Neural crest cell (in vitro differentiated cells): ENCODE measurements around the gene OR56A3. TPM values are rescaled to one million over a fixed set of nuclear protein-coding genes. Genes with fewer than 3 reads are reported as not detected.

ENCODE experiments used
- DNase-seq: peaks from one replicate; pipeline ENCODE4 v3.0.0; 2021; ENCODE audit warnings: low read depth, mixed read lengths, low spot score
- H3K27ac Mint-ChIP-seq: one replicate; pipeline ENCODE4 v1.8.0; 2021; ENCODE audit warnings: mild to moderate bottlenecking, mixed read lengths; ENCODE audit not compliant: unreplicated experiment
- H3K27me3 Mint-ChIP-seq: 2 replicates; pipeline ENCODE4 v1.8.0; 2021; ENCODE audit warnings: low read depth, mild to moderate bottlenecking, mixed read lengths
- H3K36me3 Mint-ChIP-seq: 2 replicates; pipeline ENCODE4 v1.8.0; 2021; ENCODE audit warnings: low read depth, mild to moderate bottlenecking, mixed read lengths
- H3K4me1 Mint-ChIP-seq: 2 replicates; pipeline ENCODE4 v1.8.0; 2021; ENCODE audit warnings: mixed read lengths
- H3K4me3 Mint-ChIP-seq: one replicate; pipeline ENCODE4 v1.8.0; 2021; ENCODE audit warnings: mild to moderate bottlenecking, mixed read lengths
- H3K9me3 Mint-ChIP-seq: 2 replicates; pipeline ENCODE4 v1.8.0; 2021; ENCODE audit warnings: mixed read lengths
- CTCF ChIP-seq: fragments of 200-600 bp; sonication (generic); conservative IDR thresholded peaks from 2 replicates; pipeline ENCODE4 v1.5.0; 2021; ENCODE audit warnings: antibody characterized with exemption, mild to moderate bottlenecking
- total RNA-seq: library from RNA; stranded (reverse); gene quantifications from 2 replicates; pipeline ENCODE4 v1.2.1, GENCODE V29; 2021

Gene OR56A3
- total RNA-seq, 1 donor from 2014 or later, result not detected

- no peaks in the 10 kb centered on the region for H3K4me1 Mint-ChIP-seq
- TF ChIP-seq CTCF, result no peak
- peaks cover 3% of the 10 kb centered on the region for H3K27me3 Mint-ChIP-seq
- H3K9me3 Mint-ChIP-seq, result peaks cover 5% of the 10 kb centered on the region
- no peak overlapping the region for H3K27ac Mint-ChIP-seq
- no peak overlapping the region for H3K4me3 Mint-ChIP-seq
- no peak for DNase-seq
- H3K36me3 Mint-ChIP-seq, result peaks cover 3% of the 10 kb centered on the region
Observed at GRCh38 chr11:5923427-5923776, 18.6 kb upstream of the OR56A3 start.

DNA sequence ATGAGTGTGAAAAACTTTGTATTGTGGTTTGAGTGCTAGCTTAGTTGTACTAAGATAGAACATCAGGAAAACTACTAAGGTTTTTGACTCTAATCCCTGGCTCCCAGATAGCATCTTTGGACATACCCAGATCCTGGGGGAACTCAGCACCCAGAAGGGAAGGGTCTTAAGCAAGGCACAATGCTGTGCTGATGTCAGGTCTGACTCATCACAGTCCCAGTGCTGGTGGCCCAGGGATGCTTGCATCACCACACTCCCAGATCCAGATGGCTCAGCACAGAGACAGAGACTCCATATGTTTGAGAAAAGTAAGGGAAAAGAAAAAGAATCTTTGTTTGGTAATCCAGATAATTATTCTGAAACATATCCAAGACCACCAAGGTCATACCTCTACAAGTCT is 18.3 kb upstream of the OR56A3 start:
- Mint-ChIP-seq H3K4me3 (no peak overlapping the region), H3K4me1 (no peaks in the 10 kb centered on the region), H3K27ac (no peak overlapping the region), H3K36me3 (peaks cover 3% of the 10 kb centered on the region), H3K9me3 (peaks cover 5% of the 10 kb centered on the region), H3K27me3 (peaks cover 3% of the 10 kb centered on the region)
- no peak for DNase-seq
- no peak for TF ChIP-seq CTCF

GRCh38 chr11:5928271-5928670 is 13.8 kb upstream of the OR56A3 start:
- TF ChIP-seq CTCF, result no peak
- no peak overlapping the region for H3K27ac Mint-ChIP-seq
- peaks cover 26% of the 10 kb centered on the region for H3K9me3 Mint-ChIP-seq
- no peak overlapping the region for H3K4me3 Mint-ChIP-seq
- peaks cover 3% of the 10 kb centered on the region for H3K27me3 Mint-ChIP-seq
- H3K4me1 Mint-ChIP-seq, result no peaks in the 10 kb centered on the region
- no peak for DNase-seq
- H3K36me3 Mint-ChIP-seq, result peaks cover 14% of the 10 kb centered on the region

DNA sequence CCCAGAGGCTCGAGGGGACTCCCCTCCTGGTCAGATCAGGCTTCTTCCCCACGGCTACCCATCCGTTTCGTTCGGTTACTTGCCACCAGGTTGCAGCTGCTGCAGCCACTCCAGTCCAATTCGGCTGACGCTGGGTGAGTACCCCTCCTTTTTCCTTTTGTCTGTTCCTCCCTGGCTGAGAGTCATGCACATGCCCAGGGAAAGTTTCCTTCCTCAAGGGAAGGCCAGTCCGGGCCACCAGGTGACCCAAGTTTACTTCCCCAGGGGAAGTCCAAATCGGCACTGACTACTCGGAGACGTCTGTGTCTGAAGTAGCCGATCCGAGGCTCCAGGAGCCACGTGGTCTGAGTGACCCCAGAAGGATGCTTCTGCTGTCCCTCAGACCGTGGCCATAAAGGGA is 13.2 kb upstream of the OR56A3 start:
- DNase-seq, result no peak
- H3K9me3 Mint-ChIP-seq, result peaks cover 26% of the 10 kb centered on the region
- peaks cover 14% of the 10 kb centered on the region for H3K36me3 Mint-ChIP-seq
- no peak overlapping the region for H3K27ac Mint-ChIP-seq
- no peak for TF ChIP-seq CTCF
- peaks cover 3% of the 10 kb centered on the region for H3K27me3 Mint-ChIP-seq
- no peak overlapping the region for H3K4me3 Mint-ChIP-seq
- no peaks in the 10 kb centered on the region for H3K4me1 Mint-ChIP-seq

- Mint-ChIP-seq H3K27ac (no peak overlapping the region), H3K4me3 (no peak overlapping the region), H3K4me1 (no peaks in the 10 kb centered on the region), H3K27me3 (peaks cover 3% of the 10 kb centered on the region), H3K9me3 (peaks cover 26% of the 10 kb centered on the region), H3K36me3 (peaks cover 14% of the 10 kb centered on the region)
- no peak for TF ChIP-seq CTCF
- no peak for DNase-seq
Observed at GRCh38 chr11:5929571-5930368, 12.3 kb upstream of the OR56A3 start.
